Chondrocyte (in vitro differentiated cells): Measurements from ENCODE around the gene CEMIP2. TPM values are rescaled to one million over a fixed set of nuclear protein-coding genes. Genes with fewer than 3 reads are reported as not detected.

ENCODE experiments used
- DNase-seq: peaks from one replicate; pipeline ENCODE4 v3.0.0; 2021; ENCODE audit warnings: mixed read lengths, low spot score
- H3K27ac Mint-ChIP-seq: one replicate; pipeline ENCODE4 v1.8.0; 2021; ENCODE audit warnings: mild to moderate bottlenecking, moderate library complexity, mixed read lengths; ENCODE audit not compliant: unreplicated experiment
- H3K27me3 Mint-ChIP-seq: 2 replicates; pipeline ENCODE4 v1.8.0; 2021; ENCODE audit warnings: low read depth, mixed read lengths
- H3K36me3 Mint-ChIP-seq: 2 replicates; pipeline ENCODE4 v1.8.0; 2021; ENCODE audit warnings: low read depth, mixed read lengths
- H3K4me1 Mint-ChIP-seq: 2 replicates; pipeline ENCODE4 v1.8.0; 2021; ENCODE audit warnings: low read depth, mild to moderate bottlenecking, mixed read lengths
- H3K4me3 Mint-ChIP-seq: one replicate; pipeline ENCODE4 v1.8.0; 2021; ENCODE audit warnings: mild to moderate bottlenecking, moderate library complexity, mixed read lengths; ENCODE audit not compliant: unreplicated experiment
- H3K9me3 Mint-ChIP-seq: 2 replicates; pipeline ENCODE4 v1.8.0; 2021; ENCODE audit warnings: low read depth, mixed read lengths
- total RNA-seq: library from RNA; stranded (reverse); gene quantifications from 3 replicates; pipeline ENCODE4 v1.2.1, GENCODE V29; 2021
- TF ChIP-seq, protein P1 (sequence below): fragments of 200-600 bp; sonication (generic); IDR thresholded peaks from 2 replicates; pipeline ENCODE4 v1.5.0; 2021; ENCODE audit warnings: antibody characterized with exemption, mild to moderate bottlenecking, moderate library complexity

The CEMIP2 gene
- total RNA-seq, 1 donor from 2014 or later = 23.3 TPM

GRCh38 chr9:71729816-71730526 lies 38.3 kb downstream of the CEMIP2 start:
- H3K36me3 Mint-ChIP-seq = peaks cover 16% of the 10 kb centered on the region
- no peak overlapping the region for H3K4me3 Mint-ChIP-seq
- no peaks in the 10 kb centered on the region for H3K27me3 Mint-ChIP-seq
- TF ChIP-seq, protein P1, sequence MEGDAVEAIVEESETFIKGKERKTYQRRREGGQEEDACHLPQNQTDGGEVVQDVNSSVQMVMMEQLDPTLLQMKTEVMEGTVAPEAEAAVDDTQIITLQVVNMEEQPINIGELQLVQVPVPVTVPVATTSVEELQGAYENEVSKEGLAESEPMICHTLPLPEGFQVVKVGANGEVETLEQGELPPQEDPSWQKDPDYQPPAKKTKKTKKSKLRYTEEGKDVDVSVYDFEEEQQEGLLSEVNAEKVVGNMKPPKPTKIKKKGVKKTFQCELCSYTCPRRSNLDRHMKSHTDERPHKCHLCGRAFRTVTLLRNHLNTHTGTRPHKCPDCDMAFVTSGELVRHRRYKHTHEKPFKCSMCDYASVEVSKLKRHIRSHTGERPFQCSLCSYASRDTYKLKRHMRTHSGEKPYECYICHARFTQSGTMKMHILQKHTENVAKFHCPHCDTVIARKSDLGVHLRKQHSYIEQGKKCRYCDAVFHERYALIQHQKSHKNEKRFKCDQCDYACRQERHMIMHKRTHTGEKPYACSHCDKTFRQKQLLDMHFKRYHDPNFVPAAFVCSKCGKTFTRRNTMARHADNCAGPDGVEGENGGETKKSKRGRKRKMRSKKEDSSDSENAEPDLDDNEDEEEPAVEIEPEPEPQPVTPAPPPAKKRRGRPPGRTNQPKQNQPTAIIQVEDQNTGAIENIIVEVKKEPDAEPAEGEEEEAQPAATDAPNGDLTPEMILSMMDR = no peak
- no peak for DNase-seq
- H3K27ac Mint-ChIP-seq = no peak overlapping the region
- no peaks in the 10 kb centered on the region for H3K9me3 Mint-ChIP-seq
- H3K4me1 Mint-ChIP-seq = peaks cover 29% of the 10 kb centered on the region

DNA sequence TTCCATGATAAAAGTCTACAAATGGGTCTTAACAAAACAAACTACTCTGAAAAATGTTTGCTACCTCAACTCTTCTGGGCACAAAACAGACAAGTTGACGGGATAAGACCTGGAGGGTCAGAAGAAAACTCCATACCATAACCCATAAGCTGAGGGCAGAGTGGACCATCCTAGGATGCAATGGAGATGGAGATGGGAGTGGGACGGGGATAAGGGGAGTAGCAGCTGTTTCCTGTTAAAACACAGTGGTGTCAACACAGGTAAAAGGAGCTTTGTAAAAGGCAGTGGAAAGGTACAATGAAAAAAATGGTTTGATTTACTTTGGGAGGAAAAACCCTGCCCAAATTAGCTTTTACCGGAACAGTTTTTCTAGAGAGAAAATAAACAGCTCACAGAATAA lies 41.6 kb downstream of the CEMIP2 start:
- Mint-ChIP-seq H3K27ac (no peak overlapping the region), H3K36me3 (peaks cover 18% of the 10 kb centered on the region), H3K9me3 (no peaks in the 10 kb centered on the region), H3K4me3 (no peak overlapping the region), H3K4me1 (peaks cover 21% of the 10 kb centered on the region), H3K27me3 (no peaks in the 10 kb centered on the region)
- TF ChIP-seq, protein P1 = no peak
- DNase-seq = no peak

GRCh38 chr9:71725590-71726338 lies 42.5 kb downstream of the CEMIP2 start:
- Mint-ChIP-seq H3K27me3 (no peaks in the 10 kb centered on the region), H3K36me3 (peaks cover 17% of the 10 kb centered on the region), H3K4me3 (no peak overlapping the region), H3K4me1 (peaks cover 27% of the 10 kb centered on the region), H3K27ac (no peak overlapping the region), H3K9me3 (no peaks in the 10 kb centered on the region)
- DNase-seq = no peak
- TF ChIP-seq, protein P1 = no peak

GRCh38 chr9:71721855-71722254 lies 46.5 kb downstream of the CEMIP2 start:
- Mint-ChIP-seq H3K4me1 (peaks cover 27% of the 10 kb centered on the region), H3K9me3 (no peaks in the 10 kb centered on the region), H3K27ac (peak overlapping the region; percentile 71), H3K36me3 (peaks cover 16% of the 10 kb centered on the region), H3K4me3 (no peak overlapping the region), H3K27me3 (no peaks in the 10 kb centered on the region)
- no peak for DNase-seq
- TF ChIP-seq, protein P1 = no peak

- Mint-ChIP-seq H3K9me3 (no peaks in the 10 kb centered on the region), H3K36me3 (peaks cover 13% of the 10 kb centered on the region), H3K4me3 (no peak overlapping the region), H3K27ac (no peak overlapping the region), H3K4me1 (peaks cover 21% of the 10 kb centered on the region), H3K27me3 (no peaks in the 10 kb centered on the region)
- DNase-seq = no peak
- TF ChIP-seq, protein P1 = no peak
Measured at GRCh38 chr9:71719562-71719961, 48.8 kb downstream of the CEMIP2 start.
